ENCODE data around the gene FUNDC1.

- TF ChIP-seq CTCF (IDR thresholded peaks at IDR 0.05) = no peak
- no peak for TF ChIP-seq EP300 (IDR thresholded peaks at IDR 0.05)
These were observed 28.4 kb downstream of the FUNDC1 start for GRCh38 chrX:44514272-44514671.

All from suprapubic skin (tissue), 3 donors.